Lower leg skin (tissue), 4 donors: ENCODE data around the gene CAPN9. TPM values are rescaled to one million over a fixed set of nuclear protein-coding genes. Genes with fewer than 3 reads are reported as not detected.
A peak's percentile ranks its signal among the peaks of the same experiment; 100 is the strongest.
"Not testable (repeated sequence)": the region's sequence is repeated elsewhere in the genome, so short reads cannot be mapped to it uniquely, and the experiment has no call there.

Experiments used
- DNase-seq, 2 donors: peaks; one replicate each; pipeline ENCODE4 v3.0.0-alpha.2; 2019; ENCODE audit warnings: low spot score in 2 of 2
- H3K4me3 ChIP-seq: fragments of 200-600 bp; sonication (generic); 2 replicates; pipeline ENCODE4 v1.5.1; 2017; ENCODE audit warnings: mild to moderate bottlenecking, low read depth; ENCODE audit not compliant: poor library complexity, severe bottlenecking
- CTCF ChIP-seq, 3 donors: fragments of 450-650 bp; IDR thresholded peaks; one replicate each; pipeline ENCODE4 v1.5.1; 2016; ENCODE audit warnings: antibody characterized with exemption in 3 of 3, mild to moderate bottlenecking in 3 of 3, moderate library complexity in 2 of 3
- POLR2A ChIP-seq, 2 donors: fragments of 450-650 bp; IDR thresholded peaks; one replicate each; pipeline ENCODE4 v1.6.1; 2016 to 2017; ENCODE audit warnings: antibody characterized with exemption in 2 of 2, mild to moderate bottlenecking in 1 of 2, moderate library complexity in 1 of 2
- WGBS, 2 donors: methylation state at CpG; one replicate each; pipeline ENCODE4 v1.1.5; 2018; 5-methylcytosine and 5-hydroxymethylcytosine counted together
- intact Hi-C: fragments of 100-400 bp; cut with DNase I; formaldehyde crosslinking; loops from one replicate; pipeline ENCODE4 v1.15.0; 2023; ENCODE audit warnings: low total_unique reads
- total RNA-seq, 4 donors: library from RNA; depleted of rRNA; stranded (reverse); fragments of >200 nt; gene quantifications; one replicate each; pipeline ENCODE4 v1.1.0, GENCODE V29; 2016

CAPN9 gene
- total RNA-seq, 4 donors from 2014 or later: 0.11 to 1.1 (median 0.27) TPM

- DNase-seq: peak in 1 of 2 donors; percentile 42
- H3K4me3 ChIP-seq: no peak within 1 kb of the TSS
- intact Hi-C loops: no loop called here
- TF ChIP-seq POLR2A (IDR thresholded peaks at IDR 0.05) (no peak), CTCF (IDR thresholded peaks at IDR 0.05) (no peak)
- 39 to 51% methylated on average over 21 to 22 of the region's 24 CpGs for WGBS, 2 donors
Observed at GRCh38 chr1:230713915-230714764, 33.0 kb upstream of the CAPN9 start, which contains the start of gene AGT. Gene AGT, minus strand, starts transcription at chr1:230714122. Its CDS starts 3,299 bp downstream, at chr1:230710823.

GRCh38 chr1:230715510-230715909 is 31.7 kb upstream of the CAPN9 start:
- whole genome bisulfite sequencing, 2 donors: 83 to 85% methylated on average over 3 of the region's 3 CpGs
- TF ChIP-seq CTCF (IDR thresholded peaks at IDR 0.05) (no peak), POLR2A (IDR thresholded peaks at IDR 0.05) (no peak)
- intact Hi-C loops: no loop called here
- no peak for DNase-seq
- no peak overlapping the region for H3K4me3 ChIP-seq

- 43 to 68% methylated on average over 3 of the region's 3 CpGs for WGBS, 2 donors
- DNase-seq, intact Hi-C loops, H3K4me3 ChIP-seq: not testable (repeated sequence)
Observed at GRCh38 chr1:230716453-230716852, 30.7 kb upstream of the CAPN9 start.

- DNase-seq: no peak
- intact Hi-C loops: no loop called here
- WGBS, 2 donors: 64 to 72% methylated on average over 1 of the region's 1 CpG
- TF ChIP-seq POLR2A (IDR thresholded peaks at IDR 0.05): no peak
- H3K4me3 ChIP-seq: no peak overlapping the region
Observed at GRCh38 chr1:230717251-230717650, 29.9 kb upstream of the CAPN9 start.

- WGBS, 2 donors: 93 to 97% methylated on average over 3 of the region's 3 CpGs
- intact Hi-C loops, H3K4me3 ChIP-seq, DNase-seq: not testable (repeated sequence)
Observed at GRCh38 chr1:230721849-230722522, 25.2 kb upstream of the CAPN9 start.

GRCh38 chr1:230725256-230726012 is 21.8 kb upstream of the CAPN9 start:
- WGBS, 2 donors: 80 to 86% methylated on average over 6 of the region's 6 CpGs
- intact Hi-C loops: no loop called here
- TF ChIP-seq CTCF (IDR thresholded peaks at IDR 0.05) (no peak), POLR2A (IDR thresholded peaks at IDR 0.05) (no peak)
- no peak for DNase-seq
- no peak overlapping the region for H3K4me3 ChIP-seq
